Measurements from ENCODE around the gene EME1. TPM values are rescaled to one million over a fixed set of nuclear protein-coding genes. Genes with fewer than 3 reads are reported as not detected.

EME1 gene
- total and polyA plus RNA-seq, 2 experiments from 2014 or later, result 5.2 to 13.4 TPM

GRCh38 chr17:50373705-50374104 is 676 bp downstream of the EME1 start:
- H3K9me3 ChIP-seq (ENCODE audit: low read depth), result no peaks in the 10 kb centered on the region
- DNase-seq (ENCODE audit: low read depth in 1 of 2, low spot score in 1 of 2), result no peak
- peaks cover 12% of the 10 kb centered on the region for H3K36me3 ChIP-seq
- no peaks in the 10 kb centered on the region for H3K4me1 ChIP-seq (ENCODE audit: low read depth)
- H3K27ac ChIP-seq, result no peak overlapping the region
- H3K4me3 ChIP-seq, result peak overlapping the region; percentile 61
- TF ChIP-seq, protein P1, sequence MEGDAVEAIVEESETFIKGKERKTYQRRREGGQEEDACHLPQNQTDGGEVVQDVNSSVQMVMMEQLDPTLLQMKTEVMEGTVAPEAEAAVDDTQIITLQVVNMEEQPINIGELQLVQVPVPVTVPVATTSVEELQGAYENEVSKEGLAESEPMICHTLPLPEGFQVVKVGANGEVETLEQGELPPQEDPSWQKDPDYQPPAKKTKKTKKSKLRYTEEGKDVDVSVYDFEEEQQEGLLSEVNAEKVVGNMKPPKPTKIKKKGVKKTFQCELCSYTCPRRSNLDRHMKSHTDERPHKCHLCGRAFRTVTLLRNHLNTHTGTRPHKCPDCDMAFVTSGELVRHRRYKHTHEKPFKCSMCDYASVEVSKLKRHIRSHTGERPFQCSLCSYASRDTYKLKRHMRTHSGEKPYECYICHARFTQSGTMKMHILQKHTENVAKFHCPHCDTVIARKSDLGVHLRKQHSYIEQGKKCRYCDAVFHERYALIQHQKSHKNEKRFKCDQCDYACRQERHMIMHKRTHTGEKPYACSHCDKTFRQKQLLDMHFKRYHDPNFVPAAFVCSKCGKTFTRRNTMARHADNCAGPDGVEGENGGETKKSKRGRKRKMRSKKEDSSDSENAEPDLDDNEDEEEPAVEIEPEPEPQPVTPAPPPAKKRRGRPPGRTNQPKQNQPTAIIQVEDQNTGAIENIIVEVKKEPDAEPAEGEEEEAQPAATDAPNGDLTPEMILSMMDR (IDR thresholded peaks at IDR 0.05; ENCODE audit: low read depth, low read length), result no peak
- no peaks in the 10 kb centered on the region for H3K27me3 ChIP-seq

DNA sequence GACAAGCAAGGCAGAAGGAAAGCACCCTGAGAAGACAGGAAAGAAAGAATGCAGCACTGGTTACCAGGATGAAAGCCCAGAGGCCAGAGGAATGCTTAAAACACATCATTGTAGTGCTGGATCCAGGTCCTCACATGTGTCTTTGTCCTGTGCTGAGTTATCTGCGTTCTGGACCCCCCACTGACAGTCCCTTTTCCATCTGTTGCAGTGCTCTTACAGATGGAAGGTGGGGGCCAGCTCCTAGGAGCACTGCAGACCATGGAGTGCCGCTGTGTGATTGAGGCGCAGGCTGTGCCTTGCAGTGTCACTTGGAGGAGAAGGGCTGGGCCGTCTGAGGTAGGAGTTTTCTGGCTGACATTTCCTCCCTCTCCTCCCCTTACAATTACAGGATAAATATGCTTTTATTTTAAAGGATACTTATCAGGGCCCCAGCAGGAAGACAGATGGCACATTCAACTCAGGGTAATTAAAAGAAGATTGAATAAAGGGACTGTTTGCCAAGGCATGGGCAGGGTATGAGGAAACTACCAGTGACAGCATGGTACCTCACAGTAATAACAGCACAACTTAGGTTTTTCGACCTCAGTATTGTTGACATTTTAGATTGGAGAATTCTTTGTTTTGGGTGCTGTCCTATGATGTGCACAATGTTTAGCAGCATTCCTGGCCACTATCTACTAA is 3.0 kb downstream of the EME1 start:
- no peak overlapping the region for H3K4me3 ChIP-seq
- H3K36me3 ChIP-seq, result no peaks in the 10 kb centered on the region
- no peak for DNase-seq (ENCODE audit: low read depth in 1 of 2, low spot score in 1 of 2)
- no peaks in the 10 kb centered on the region for H3K9me3 ChIP-seq (ENCODE audit: low read depth)
- no peaks in the 10 kb centered on the region for H3K4me1 ChIP-seq (ENCODE audit: low read depth)
- TF ChIP-seq, protein P1 (IDR thresholded peaks at IDR 0.05; ENCODE audit: low read depth, low read length), result no peak
- H3K27me3 ChIP-seq, result no peaks in the 10 kb centered on the region
- no peak overlapping the region for H3K27ac ChIP-seq

DNA sequence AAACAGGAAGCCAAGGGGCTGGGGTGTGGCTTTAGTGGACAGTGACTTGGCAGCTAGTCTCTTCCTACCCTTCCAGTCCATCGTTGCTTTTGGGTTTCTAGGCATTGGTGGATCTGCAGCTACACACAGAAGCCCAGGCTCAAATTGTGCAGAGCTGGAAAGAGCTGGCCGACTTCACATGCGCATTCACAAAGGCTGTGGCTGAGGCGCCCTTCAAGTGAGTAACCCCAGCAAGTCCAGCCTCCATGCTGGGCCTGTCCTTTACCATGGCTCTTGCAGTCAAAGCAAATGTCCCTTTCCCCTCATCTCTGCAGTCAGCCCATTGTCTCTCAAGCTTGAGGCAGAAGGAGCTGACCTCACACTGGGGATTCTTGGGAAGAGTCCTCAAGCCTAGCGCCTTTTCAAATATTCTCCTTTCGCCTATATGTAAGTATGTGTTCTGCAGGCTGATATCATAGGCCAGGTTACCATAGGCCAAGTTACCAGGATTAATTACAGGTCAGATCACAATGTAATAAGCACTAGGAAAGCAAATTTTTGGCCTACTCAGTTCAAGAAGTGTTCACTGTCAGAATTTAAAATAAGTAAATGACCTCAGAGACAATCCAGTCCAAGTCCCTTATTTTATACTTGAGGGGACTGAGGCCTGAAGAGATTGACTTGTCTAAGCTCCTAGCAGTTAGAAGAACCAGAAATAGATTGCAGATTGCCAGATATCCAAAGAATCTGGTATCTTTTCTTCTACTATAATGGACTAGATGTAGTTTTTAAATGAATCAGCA is 6.5 kb downstream of the EME1 start:
- Histone ChIP-seq H3K9me3 (ENCODE audit: low read depth) (no peaks in the 10 kb centered on the region), H3K36me3 (peaks cover 21% of the 10 kb centered on the region), H3K4me1 (ENCODE audit: low read depth) (no peaks in the 10 kb centered on the region), H3K27ac (no peak overlapping the region), H3K4me3 (no peak overlapping the region), H3K27me3 (no peaks in the 10 kb centered on the region)
- TF ChIP-seq, protein P1 (IDR thresholded peaks at IDR 0.05; ENCODE audit: low read depth, low read length), result no peak
- DNase-seq (ENCODE audit: low read depth in 1 of 2, low spot score in 1 of 2), result no peak

DNA sequence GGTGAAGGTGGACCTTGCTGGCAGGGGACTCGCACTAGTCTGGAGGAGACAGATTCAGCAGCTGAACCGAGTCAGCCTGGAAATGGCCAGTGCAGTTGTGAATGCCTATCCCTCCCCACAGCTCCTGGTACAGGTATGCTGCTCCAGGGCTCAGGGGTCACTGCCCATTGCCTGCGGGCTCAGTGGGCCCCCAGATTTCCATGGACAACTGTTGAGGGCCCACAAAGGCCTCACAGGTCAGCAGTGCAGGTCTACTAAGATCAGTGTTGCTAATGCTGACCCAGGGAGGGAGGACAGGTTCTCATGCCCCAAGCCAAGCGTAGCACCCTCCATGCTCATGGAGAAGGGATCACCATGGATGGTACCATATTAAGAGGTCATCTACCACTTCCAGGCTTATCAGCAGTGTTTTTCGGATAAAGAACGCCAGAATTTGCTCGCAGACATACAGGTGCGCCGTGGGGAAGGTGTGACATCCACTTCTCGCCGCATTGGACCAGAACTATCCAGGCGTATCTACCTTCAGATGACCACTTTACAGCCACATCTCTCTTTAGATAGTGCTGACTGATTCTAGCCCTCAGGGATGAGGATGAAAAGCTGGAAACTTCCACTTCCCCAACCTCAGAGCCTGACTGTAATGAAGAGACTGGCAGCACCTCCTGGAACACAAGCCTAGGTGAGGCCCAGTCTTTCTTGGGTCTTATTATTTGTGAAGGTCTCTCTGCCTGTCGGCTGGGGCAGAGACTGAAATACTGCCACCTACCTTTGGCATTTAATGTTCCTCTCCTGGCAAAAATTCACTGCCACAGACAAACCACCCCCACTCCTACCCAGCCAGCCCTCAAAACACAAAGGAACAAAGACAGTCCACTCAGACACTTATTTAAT is 7.6 kb downstream of the EME1 start:
- DNase-seq (ENCODE audit: low read depth in 1 of 2, low spot score in 1 of 2), result no peak

More for the DNA sequence above, 7.6 kb downstream of the EME1 start:
- H3K4me1 ChIP-seq (ENCODE audit: low read depth), result no peaks in the 10 kb centered on the region
- peaks cover 26% of the 10 kb centered on the region for H3K36me3 ChIP-seq
- H3K9me3 ChIP-seq (ENCODE audit: low read depth), result no peaks in the 10 kb centered on the region
- H3K4me3 ChIP-seq, result no peak overlapping the region
- no peaks in the 10 kb centered on the region for H3K27me3 ChIP-seq
- H3K27ac ChIP-seq, result no peak overlapping the region
- TF ChIP-seq, protein P1 (IDR thresholded peaks at IDR 0.05; ENCODE audit: low read depth, low read length), result no peak
